NOMO-1 treated with dmso at 0.1 percent for 144 hours (cell line): ENCODE measurements around the gene TCEANC.
A peak's percentile ranks its signal among the peaks of the same experiment; 100 is the strongest.
"Not testable (repeated sequence)": the region's sequence is repeated elsewhere in the genome, so short reads cannot be mapped to it uniquely, and the experiment has no call there.

Experiments used
- DNase-seq: peaks from one replicate; lab custom pipeline; 2025; ENCODE audit not compliant: unreplicated experiment; lab: John Stamatoyannopoulos, UW

TCEANC gene, protein sequence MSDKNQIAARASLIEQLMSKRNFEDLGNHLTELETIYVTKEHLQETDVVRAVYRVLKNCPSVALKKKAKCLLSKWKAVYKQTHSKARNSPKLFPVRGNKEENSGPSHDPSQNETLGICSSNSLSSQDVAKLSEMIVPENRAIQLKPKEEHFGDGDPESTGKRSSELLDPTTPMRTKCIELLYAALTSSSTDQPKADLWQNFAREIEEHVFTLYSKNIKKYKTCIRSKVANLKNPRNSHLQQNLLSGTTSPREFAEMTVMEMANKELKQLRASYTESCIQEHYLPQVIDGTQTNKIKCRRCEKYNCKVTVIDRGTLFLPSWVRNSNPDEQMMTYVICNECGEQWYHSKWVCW

DNA sequence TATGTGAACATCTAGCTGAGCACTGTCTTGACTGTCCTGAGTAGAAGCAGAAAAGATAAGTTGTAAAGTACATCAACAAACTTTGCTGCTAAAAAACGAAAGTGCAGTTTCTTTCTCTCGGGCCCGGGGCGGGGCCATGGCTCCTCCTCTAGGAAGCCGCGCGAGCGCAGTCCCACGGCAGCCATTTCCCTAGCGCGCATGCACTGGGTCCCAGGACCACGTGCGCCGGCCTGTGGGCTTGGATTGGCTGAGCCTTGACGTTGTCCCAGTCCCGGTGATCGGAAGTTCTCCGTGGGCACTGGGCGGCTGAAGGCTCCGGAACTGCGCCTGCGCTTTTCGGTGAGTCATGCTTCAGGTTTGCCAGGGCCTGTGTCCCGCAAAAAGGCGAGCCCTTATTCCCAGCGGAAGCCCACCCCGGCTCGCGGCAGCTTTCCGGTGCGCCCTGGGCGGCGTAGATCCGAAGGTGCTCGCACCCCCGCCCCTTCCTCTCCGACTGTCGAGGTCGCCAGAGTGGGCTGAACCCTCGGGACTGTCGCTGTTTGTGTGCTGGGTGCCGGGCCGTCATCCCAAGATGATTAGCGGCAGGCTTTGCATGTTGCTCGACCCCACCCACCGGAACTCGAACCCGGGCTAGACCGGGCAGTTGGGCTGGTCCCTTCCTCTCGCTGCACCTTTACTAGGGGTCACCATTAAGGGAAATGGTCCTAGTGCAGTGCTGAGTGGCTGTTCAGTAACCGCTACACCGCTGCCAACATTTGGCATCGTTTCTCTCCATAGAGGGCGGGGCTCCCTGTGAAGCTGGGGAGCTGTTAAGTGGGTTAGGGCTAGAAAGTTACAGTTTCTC, at the start of gene TCEANC:
Gene TCEANC (plus strand): TSS at position 292 of the 844 bp plus-strand sequence. CDS start 9,368 bp downstream, outside the sequence.
- DNase-seq, result peak; percentile 97

DNA sequence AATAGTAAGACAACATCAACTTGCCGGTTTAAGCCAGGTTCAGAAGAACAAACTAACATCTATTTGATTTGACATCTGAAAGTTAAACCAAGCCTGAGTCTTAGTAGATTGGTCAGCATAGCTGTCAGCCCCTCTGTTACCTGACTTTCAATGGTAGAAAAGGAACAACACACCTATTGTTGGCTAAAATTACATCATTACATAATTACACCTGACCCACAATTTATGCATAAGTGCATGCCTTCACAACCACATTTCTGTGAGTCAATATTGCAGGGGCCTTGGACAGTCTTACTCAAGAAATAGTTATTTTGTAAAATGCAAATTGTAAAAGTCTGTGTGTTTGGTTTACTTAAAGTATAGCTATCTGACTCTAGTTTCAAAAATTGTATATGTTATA, 47.3 kb upstream of the TCEANC start:
- DNase-seq, result no peak

DNA sequence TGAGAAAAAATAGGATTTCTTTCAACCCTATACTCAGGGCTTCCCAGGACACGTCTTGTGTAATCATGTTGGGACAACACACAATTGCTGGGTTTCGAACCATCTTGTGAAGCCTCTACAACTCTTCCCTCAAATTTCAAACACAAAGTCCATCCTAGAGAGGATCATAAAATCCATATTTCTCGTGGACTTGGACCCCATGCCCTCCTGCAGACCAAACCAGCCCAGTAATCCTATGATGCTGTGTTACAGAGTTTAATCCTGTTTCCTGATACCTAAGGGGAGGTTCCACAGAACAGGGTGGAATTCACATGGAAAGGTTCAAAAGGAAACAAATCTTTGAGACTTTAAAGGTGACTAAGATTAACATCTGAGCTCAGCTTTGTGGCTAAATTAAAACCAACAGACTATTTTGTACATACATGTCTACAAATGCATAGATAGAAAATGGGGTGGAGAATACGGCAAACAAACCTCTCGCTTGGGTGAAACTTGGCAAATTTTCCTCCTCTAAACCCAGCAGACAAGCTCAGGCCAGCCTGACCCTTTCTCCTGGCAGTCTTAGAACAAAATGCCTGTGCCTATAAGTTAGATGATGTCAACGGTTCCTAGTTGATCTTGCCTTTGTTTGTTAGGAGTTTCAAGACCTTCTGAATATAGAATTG, 45.5 kb upstream of the TCEANC start:
- DNase-seq, result no peak

DNA sequence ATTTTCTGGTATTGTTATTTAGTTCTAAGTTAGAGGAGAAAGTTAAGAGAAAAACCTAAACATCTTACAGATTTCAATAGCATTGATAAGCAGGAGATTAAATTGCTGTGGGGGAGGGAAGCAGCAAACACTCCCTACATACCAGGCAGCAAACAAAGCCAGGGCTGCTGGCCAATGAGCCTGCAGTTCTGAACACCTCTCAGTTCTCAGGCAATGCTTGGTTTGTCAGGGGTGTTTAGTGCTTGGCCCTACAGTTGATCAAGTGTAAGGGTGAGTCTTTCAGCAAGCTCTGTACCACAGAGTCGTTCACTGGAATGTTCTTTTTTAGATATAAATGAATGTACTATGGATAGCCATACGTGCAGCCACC, 45.0 kb upstream of the TCEANC start:
- DNase-seq, result no peak

DNA sequence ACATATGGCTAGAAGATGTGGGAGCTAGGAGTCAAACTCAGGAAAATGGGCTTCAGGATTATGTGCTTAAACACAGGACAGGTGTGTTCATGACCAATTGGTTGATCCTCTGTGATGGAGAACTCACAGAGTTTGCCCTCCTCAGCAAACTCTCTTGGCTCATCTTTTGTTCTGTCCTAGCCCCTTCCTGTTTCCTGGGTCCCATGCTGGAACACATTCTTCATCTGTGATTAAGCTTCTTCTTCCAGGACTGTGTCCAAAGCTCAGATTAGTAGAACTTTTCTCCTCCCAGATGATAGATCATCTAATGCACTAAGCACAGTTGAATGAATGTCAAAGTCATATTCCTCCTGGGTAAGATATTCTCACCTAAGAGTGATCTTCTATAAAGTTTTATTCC, 38.8 kb upstream of the TCEANC start:
- no peak for DNase-seq

DNA sequence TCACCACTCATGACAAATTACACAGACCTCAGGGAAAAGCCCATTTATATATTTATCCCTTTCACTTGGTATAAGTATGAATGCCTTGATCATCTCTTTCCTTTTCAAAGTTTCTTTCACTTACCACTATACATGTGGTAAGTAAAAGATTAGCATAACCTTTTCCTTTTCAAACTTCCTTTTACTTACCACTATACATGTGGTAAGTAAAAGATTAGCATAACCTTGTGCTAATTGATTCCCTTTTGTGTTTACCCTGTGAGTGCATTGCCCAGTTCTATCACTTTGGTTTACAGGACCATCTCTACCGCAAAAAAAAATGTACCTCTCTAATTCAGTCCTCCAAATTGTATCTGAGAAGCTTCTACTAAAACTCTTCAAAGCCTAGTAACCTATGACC, 32.7 kb upstream of the TCEANC start:
- DNase-seq, result no peak

DNA sequence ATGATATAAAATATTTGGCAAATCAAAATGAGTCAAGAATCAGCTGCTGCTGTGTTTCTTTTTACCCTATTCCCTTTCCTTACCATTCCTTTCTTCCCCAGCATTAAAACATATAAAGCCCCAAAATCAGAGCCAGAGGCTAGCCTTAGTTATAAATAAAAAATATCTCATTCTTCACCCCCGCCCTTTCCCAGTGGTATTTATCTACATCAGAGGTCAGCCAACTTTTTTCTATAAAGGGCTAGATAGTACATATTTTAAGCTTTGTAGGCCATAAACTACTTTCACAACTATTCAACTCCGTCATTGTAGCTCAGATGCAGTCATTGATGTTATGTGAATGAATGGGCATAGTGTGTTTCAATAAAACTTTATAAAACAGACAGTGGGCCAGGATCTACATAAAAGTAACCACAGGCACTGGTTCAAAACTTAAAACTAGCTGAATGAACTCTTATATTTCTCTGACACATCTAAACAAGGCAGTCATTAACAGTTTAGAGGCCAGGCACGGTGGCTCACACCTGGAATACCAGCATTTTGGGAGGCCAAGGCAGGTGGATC, 30.5 kb upstream of the TCEANC start:
- no peak for DNase-seq

DNA sequence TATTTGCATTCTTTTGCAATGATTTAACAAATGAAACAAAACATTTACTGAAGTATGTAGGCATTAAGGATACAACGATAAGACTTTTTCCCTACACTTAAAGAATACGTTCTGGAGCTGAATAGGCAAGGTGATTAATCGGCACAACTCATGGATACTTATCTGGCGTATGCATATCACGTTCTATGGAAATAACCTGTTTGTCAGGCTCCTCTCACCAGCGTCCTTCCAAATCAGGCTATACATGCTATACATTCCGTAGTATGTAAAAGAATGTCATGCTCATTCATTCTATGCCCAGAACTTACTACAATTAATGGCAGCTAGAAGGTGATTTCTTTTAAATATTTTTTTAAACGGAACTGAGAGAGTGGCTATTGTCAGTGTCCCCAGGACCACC, 25.6 kb upstream of the TCEANC start:
- no peak for DNase-seq

DNA sequence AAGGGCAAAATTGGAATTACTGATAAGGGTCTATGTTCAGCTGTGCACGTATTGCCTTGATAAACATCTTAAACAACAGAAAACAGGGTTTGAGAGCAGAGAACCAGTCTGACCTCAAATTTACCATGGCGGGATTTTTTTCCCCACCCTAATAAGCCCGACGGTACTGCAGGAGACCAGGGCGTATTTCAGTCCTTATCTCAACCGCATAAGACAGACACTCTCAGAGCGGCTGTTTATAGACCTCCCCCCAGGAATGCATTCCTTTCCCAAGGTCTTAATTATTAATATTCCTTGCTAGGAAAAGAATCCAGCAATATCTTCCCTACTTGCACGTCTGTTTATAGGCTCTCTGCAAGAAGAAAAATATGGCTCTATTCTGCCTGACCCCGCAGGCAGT, 15.7 kb upstream of the TCEANC start:
- not testable (repeated sequence) for DNase-seq

DNA sequence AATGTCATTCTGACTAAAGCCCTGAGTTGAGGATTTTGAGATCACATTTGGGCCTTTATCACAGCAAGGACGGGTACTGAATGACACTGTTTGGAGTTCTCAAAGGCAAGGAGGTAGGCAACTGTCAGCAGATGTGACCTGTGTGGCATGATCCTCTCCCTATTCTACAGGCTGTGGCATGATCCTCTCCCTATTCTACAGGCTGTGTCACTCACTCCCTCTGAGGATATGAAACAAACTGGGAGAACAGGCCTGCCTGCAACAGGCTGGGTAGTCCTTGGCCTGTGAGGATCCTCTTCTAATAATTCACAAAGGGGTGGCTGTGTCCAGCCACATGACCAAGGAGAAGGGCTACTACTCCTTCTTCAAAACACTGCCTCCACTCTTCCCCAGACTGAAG, 14.9 kb upstream of the TCEANC start:
- no peak for DNase-seq

DNA sequence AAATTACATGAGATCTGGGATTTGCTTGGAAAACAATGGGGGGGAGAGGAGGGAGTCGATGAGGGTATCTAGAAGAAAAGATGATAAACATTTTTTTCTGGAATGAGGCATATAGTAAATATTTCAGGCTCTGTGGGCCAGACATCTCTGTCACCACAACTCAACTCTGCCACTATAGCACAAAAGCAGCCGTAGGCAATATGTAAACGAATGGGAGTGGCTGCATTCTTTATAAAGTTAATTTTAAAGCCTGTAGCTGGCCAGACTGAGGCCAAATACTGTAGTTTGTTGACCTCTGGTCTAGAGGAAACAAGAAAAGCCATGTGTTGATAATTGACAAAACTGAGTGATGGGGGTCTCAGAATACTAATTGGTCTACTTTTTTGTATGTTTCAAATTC, 14.1 kb upstream of the TCEANC start:
- DNase-seq, result no peak

DNA sequence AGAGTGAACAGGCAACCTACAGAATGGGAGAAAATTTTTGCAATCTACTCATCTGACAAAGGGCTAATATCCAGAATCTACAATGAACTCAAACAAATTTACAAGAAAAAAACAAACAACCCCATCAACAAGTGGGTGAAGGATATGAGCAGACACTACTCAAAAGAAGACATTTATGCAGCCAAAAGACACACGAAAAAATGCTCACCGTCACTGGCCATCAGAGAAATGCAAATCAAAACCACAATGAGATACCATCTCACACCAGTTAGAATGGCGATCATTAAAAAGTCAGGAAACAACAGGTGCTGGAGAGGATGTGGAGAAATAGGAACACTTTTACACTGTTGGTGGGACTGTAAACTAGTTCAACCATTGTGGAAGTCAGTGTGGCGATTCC, 11.3 kb upstream of the TCEANC start:
- DNase-seq, result not testable (repeated sequence)

DNA sequence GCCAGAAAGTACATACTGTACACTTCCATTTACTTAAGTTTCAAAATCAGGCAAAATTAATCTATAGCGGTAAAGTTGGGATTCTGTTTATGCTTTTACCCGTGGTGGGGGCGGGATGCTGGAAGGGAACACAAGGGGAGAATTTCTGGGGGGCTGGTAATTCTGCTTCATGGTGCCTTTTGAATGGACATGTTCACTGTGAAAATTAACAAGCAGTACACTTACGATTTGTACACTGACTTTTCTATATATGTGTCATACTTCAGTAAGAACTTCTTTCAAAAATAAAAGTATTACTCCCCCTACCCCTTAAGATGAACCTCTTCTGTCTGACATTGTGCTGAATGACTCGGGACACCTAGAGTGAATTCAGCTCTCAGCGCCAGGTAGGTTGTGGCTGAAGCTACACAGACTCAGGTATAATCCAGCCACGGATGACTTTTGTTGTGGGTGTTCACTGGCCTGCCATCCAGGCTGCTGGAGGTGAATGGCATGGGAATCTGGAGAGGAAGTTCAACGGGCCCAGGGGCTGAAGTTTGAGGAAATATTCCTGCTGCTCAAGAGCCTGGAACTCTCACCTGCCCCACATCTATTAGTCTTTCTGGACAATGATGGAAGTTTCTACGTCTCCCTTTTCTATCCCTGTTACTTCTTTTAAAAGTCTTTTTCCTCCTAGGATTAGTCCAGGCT, 7.3 kb upstream of the TCEANC start:
- no peak for DNase-seq

DNA sequence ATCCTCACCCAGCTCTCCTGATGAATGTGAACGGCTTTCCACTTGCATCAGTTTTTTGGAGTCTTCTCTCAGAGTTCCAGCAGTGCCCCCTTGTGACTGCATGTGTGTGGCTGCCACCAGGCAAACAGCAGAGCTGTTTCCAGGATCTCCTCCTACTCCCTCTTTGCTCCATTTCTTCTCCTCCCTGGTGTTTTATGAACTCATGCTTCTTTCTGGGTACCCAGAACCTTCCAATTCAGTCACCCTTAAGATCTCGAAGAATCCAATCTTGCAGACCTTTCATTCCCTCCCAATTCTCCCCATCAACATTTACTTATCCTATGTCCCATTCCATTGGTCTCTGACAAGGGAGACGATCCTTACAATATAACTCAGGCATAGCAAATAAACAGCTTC, 6.8 kb upstream of the TCEANC start:
- DNase-seq, result no peak

DNA sequence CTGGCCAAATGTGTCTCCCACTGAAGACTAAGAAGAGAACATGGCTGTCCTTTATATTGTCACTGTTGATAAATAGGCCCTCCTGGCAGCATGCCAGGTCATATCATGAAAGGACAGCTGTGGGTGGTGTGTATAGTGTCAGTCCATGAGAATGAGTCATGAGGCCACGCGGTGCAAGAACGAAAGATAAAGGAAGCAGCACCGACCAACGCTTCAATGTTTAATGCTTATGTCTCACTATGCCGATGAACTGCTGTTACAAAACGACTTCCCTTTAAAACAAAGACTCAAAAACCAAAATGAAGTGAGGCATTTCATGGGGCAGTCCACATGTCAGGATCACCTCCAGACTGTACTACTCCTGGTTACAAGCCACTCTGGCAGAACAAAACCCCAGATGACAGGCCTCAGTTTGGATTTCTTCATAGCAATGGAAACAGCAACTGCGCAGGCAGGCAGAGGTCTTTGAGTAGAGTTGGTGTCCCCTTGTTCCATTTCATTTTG, 5.2 kb upstream of the TCEANC start:
- DNase-seq, result peak; percentile 65

DNA sequence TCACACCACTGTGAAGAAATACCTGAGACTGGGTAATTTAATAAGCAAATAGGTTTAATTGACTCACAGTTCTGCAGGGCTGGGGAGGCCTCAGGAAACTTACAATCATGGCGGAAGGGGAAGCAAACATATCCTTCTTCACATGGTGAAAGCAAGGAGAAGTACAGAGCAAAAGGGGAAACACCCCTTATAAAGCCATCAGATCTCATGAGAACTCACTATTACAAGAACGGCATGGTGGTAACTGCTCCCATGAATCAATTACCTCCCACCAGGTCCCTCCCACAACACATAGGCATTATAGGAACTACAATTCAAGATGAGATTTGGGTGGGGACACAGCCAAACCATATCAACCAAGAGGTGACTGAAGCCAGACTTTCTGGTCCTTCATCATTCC, 4.6 kb upstream of the TCEANC start:
- not testable (repeated sequence) for DNase-seq

DNA sequence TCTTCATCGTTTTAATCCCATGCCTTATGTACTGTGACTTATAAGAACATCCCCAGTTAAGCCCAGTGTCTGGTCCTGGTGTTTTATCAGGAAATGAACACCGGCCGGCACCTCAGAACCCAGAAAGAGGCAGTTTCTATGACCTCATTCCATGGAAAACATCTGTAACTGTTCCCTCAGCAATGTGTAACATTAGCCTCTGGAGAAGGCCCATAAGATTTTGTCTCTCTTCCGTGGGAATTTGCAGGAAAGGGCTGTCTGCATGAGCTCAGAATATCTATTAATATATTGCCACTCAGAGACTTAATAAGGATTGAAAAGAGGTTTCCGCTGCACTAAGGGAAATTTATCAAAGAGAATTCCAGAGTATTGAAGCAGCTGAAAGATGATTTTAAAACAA, 3.1 kb upstream of the TCEANC start:
- DNase-seq, result no peak

DNA sequence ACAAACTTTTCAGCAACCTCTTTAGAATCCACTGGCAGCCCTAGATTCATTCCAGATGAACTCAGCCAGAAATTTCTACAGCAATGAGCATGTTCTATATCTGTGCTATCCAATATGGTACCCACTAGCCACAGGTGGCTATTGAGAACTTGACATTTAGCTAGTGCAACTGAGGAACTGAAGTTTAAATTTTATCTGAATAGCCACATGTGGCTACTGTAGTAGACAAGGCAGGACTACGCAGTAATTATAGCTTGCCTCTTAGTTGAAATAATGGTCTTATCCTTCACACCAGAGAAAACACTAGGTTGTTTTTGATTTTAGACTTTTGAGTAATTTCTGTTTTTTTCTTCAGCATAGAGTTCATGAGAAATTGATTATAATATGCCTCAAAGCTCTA, 2.6 kb upstream of the TCEANC start:
- no peak for DNase-seq

DNA sequence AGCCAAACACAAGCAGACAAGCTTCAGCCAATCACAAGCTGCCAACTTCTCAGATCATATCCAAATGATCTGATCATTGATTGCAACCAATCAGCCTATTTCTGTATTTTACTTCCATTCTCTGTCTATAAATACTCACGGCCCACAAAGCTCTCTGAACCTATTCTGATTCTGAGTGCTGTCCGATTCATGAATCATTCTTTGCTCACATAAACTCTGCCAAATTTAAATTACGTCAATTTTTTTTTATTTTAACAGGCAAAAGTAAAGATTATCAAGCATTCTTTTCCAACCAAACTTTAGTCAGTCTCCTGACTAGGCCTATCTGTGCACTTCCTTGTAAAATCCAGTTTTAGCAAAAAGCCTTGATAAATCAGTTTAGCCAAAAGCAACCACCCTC, 1.8 kb upstream of the TCEANC start:
- DNase-seq, result no peak

DNA sequence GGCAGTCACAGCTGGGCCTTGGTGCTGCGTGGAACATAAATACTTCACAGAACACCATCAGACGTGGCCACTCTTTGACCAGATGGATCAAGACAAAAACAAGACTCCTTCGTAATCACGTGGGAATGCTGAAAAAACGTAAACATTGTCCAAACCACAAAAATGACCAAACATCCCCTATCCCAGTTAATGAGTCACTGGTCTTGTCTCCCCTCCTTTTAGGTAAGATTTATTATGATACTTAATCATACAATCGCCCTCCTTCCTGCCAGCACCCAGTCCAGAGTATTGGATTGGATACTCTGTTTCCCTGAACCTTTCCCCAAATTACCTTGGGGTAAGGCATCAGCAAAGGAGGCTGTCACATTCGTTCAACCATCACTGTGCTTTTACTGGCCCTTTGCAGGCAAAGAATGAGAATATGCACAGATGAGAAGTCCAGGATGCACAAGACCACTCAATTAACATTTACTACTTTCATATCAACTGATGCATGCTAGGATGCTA, 601 bp upstream of the TCEANC start:
- no peak for DNase-seq

DNA sequence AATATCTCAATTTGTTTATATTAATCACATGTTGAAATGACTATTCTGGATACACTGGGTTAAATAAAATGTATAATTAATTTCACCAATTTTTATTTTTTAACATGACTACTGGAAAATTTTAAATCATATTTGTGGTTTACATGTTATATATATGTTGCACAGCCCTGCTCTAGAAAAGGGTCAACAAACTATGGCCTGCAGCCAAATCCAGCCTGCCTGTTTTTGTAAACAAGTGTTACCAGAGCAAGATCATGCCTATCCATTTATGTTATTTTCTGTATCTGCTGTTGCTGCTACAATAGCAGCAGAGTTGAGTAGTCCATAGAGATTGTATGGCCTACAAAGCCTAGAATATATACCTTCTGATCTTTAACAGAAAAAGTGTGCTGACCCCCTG, 1.2 kb downstream of the TCEANC start:
- no peak for DNase-seq
